Heart right ventricle (tissue), 16 donors: Measurements from ENCODE around the gene NACC2. TPM values are rescaled to one million over a fixed set of nuclear protein-coding genes. Genes with fewer than 3 reads are reported as not detected.

Experiments
- ATAC-seq, 8 donors: fragments of 200-7000 bp; cut with Tn5 transposase; one replicate each; pipeline ENCODE4 v1.9.1; 2020; ENCODE audit warnings: mild to moderate bottlenecking in 8 of 8, moderate library complexity in 8 of 8, moderate number of reproducible peaks in 1 of 8
- DNase-seq, 2 donors: peaks; one replicate each; pipeline ENCODE4 v3.0.0-alpha.2; 2020
- H3K27ac ChIP-seq, 10 donors: fragments of 200-600 bp; sonication (generic) in 2 of 10; one replicate each; pipeline versions ENCODE4 v1.5.0 to v1.8.0; 2020 to 2022; ENCODE audit warnings: mild to moderate bottlenecking in 3 of 10
- H3K27me3 ChIP-seq, 7 donors: fragments of 200-600 bp; one replicate each; pipeline ENCODE4 v1.8.0; 2021 to 2022; ENCODE audit warnings: mild to moderate bottlenecking in 2 of 7
- H3K36me3 ChIP-seq, 9 donors: fragments of 200-600 bp; sonication (generic) in 1 of 9; one replicate each; pipeline versions ENCODE4 v1.5.0 to v1.8.0; 2020 to 2022; ENCODE audit warnings: mild to moderate bottlenecking in 2 of 9
- H3K4me1 ChIP-seq, 9 donors: fragments of 200-600 bp; sonication (generic) in 1 of 9; one replicate each; pipeline versions ENCODE4 v1.5.0 to v1.8.0; 2020 to 2022; ENCODE audit warnings: mild to moderate bottlenecking in 4 of 9
- H3K4me3 ChIP-seq, 10 donors: fragments of 200-600 bp; sonication (generic) in 2 of 10; one replicate each; pipeline versions ENCODE4 v1.5.0 to v1.8.0; 2020 to 2022; ENCODE audit warnings: mild to moderate bottlenecking in 7 of 10, moderate library complexity in 2 of 10
- H3K9me3 ChIP-seq, 11 donors: fragments of 200-600 bp in 10 of 11; sonication (generic) in 2 of 11; one replicate each; pipeline versions ENCODE4 v1.5.0 to v1.8.0; 2013 to 2022; ENCODE audit warnings: mild to moderate bottlenecking in 2 of 11, control low read depth in 1 of 11, moderate library complexity in 1 of 11
- WGBS, 2 donors: extraction: QIAGEN DNeasy Blood & Tissue Kit; methylation state at CpG; one replicate each; pipeline ENCODE4 v1.1.7; 2013; ENCODE audit warnings: inconsistent platforms in 1 of 2; 5-methylcytosine and 5-hydroxymethylcytosine counted together
- intact Hi-C, 10 donors: fragments of 100-400 bp; cut with DNase I; formaldehyde crosslinking; loops; one replicate each; pipeline versions ENCODE4 v1.11.1 to v1.14.2; 2022
- long read RNA-seq, 3 donors: library from polyadenylated mRNA; unstranded; transcript quantifications; one replicate each; pipeline ENCODE4 v2.0.0, GENCODE V29; 2020 to 2021
- polyA plus RNA-seq, 2 donors: library from polyadenylated mRNA; stranded (reverse); fragments of 200-250 nt; gene quantifications; one replicate each; pipeline ENCODE4 v1.2.3, GENCODE V29; 2013
- total RNA-seq, 10 donors: library from RNA; stranded (reverse); fragmentation: NEBNext Ultra II Directional in 3 of 10; extraction: Animal tissue kit (Norgen Biotek cat#: 25700) in 3 of 10; gene quantifications; one replicate each; pipeline versions ENCODE4 v1.2.1 to v1.2.4, GENCODE V29; 2021 to 2023
- TF ChIP-seq, protein P1 (sequence below), 9 donors: fragments of 200-600 bp; sonication (generic) in 2 of 9; IDR thresholded peaks; one replicate each; pipeline versions ENCODE4 v1.5.0 to v1.8.0; 2021 to 2022; ENCODE audit warnings: antibody characterized with exemption in 9 of 9, mild to moderate bottlenecking in 5 of 9, moderate library complexity in 1 of 9
- donor health status: Arrhythmogenic right ventricular cardiomyopathy.
- donor health status: ischemic (EF 13 %, LVEDD 7.1; RV severe dilation, severe dysfunction).
- donor health status: healthy with polysubstance abuse.
- donor health status: DM: no; HTN: yes; CAD: no.
- donor health status: DM: no; HTN: no; CAD: no.
- donor health status: ischemic (EF 25% LVEDD 6.9; RV normal size, moderate dysfunction).
- donor health status: ischemic (EF 25% LVEDD 5.7; RV mildly dilated, moderate dysfunction).
- donor health status: healthy.
- donor health status: DM: yes; HTN: yes; CAD: no.
- donor health status: Ischemic cardiomyopathy.
- donor health status: ischemic (EF 35%, LVEDD 5.7; RV mildly dilated, moderate dysfunction).
- donor health status: nonischemic (EF 11% LVEDD 7.7; RV severe dilation, severe dysfunction).
- donor health status: DM: yes; HTN: yes; CAD: no.
- donor health status: PGD.
- donor health status: ischemic (EF 29% LVEDD 5.4; RV normal size, mild dysfunction).
- donor health status: nonischemic (EF 23%, LVEDD 6.1; RV moderate dilation, normal function).

Gene NACC2, protein sequence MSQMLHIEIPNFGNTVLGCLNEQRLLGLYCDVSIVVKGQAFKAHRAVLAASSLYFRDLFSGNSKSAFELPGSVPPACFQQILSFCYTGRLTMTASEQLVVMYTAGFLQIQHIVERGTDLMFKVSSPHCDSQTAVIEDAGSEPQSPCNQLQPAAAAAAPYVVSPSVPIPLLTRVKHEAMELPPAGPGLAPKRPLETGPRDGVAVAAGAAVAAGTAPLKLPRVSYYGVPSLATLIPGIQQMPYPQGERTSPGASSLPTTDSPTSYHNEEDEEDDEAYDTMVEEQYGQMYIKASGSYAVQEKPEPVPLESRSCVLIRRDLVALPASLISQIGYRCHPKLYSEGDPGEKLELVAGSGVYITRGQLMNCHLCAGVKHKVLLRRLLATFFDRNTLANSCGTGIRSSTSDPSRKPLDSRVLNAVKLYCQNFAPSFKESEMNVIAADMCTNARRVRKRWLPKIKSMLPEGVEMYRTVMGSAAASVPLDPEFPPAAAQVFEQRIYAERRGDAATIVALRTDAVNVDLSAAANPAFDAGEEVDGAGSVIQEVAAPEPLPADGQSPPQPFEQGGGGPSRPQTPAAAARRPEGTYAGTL
- total RNA-seq: 10 to 100 TPM; 32.0 to 55.1 (median 41.1) TPM
- 10 to 100 TPM; 15.6 to 16.5 TPM for polyA plus RNA-seq
- long read RNA-seq, donor 1, full-length matches to known transcripts: 5 of 91 reads
- long read RNA-seq, donor 1, partial matches to known transcripts: 2 of 91 reads
- long read RNA-seq, donor 1, other reads (novel, unspliced or antisense): 84 of 91 reads
- long read RNA-seq, donor 2, full-length matches to known transcripts: 2 of 54 reads
- long read RNA-seq, donor 2, partial matches to known transcripts: 4 of 54 reads
- long read RNA-seq, donor 2, other reads (novel, unspliced or antisense): 48 of 54 reads
- long read RNA-seq, donor 3, partial matches to known transcripts: 1 of 128 reads
- long read RNA-seq, donor 3, other reads (novel, unspliced or antisense): 127 of 128 reads

DNA sequence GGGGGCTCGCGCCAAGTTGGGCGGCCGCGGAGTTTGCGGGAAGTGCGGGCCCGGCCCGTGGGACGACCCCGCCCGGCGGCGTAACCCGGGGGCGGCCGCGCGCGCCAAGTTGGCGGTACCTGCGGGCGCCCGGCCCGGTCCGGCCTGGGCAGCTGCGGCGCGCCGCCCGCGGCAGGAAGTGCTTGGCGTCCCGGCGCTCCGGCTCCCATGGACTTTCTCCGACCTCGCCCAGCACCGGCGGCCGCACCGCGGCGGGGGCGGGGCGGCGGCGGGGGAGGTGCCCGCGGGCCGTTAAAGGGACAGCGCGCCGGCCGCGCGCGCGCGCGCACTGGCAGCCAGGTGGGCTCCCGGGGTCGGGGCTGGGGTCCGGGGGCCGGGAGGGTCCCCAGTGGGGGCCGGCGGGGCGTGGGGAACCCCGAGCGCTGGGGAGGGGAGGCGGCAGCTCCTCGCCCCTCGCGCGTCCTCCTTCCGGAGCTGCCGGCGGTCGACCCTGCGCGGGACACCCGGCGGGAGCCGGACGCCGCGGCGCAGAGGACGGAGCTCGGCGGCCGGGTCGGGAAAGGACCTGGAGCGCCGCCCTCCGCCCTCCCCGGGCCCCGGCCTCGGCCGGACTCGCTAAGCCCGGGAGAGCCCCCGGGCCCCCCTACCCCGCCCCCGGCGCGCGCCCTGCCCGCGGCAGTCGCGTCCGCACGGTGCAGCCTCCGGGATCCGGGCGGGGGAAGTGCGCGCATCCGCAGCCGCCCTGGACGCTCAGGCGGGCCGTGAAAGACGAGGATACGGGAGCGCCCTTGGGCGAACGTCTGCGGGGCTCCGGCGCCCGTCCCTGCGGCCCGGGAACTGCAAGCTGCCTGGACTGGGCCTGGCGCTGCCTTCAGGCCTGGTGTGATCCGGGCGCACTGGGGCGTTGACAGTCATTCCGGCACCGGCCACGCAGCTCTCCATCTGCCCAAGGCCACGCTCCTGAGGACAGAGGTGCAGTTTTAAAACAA is at the start of gene NACC2:
Gene NACC2, minus strand, starts transcription at position 220 of the 989 bp plus-strand sequence. CDS start 44,768 bp downstream, outside the sequence.
- TF ChIP-seq, protein P1, sequence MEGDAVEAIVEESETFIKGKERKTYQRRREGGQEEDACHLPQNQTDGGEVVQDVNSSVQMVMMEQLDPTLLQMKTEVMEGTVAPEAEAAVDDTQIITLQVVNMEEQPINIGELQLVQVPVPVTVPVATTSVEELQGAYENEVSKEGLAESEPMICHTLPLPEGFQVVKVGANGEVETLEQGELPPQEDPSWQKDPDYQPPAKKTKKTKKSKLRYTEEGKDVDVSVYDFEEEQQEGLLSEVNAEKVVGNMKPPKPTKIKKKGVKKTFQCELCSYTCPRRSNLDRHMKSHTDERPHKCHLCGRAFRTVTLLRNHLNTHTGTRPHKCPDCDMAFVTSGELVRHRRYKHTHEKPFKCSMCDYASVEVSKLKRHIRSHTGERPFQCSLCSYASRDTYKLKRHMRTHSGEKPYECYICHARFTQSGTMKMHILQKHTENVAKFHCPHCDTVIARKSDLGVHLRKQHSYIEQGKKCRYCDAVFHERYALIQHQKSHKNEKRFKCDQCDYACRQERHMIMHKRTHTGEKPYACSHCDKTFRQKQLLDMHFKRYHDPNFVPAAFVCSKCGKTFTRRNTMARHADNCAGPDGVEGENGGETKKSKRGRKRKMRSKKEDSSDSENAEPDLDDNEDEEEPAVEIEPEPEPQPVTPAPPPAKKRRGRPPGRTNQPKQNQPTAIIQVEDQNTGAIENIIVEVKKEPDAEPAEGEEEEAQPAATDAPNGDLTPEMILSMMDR (IDR thresholded peaks at IDR 0.05): no peak
- peak; percentile 13 to 69 (median 30) for ATAC-seq
- Histone ChIP-seq H3K36me3 (peaks cover 0 to 12% (median 0%) of the 10 kb centered on the region in 9 donors), H3K27ac (peak within 1 kb of the TSS; percentile 93 to 99 (median 97)), H3K27me3 (peaks cover 0 to 7% (median 0%) of the 10 kb centered on the region in 7 donors), H3K4me3 (peak within 1 kb of the TSS; percentile 68 to 94 (median 86)), H3K4me1 (peaks cover 11 to 62% (median 57%) of the 10 kb centered on the region in 9 donors), H3K9me3 (no peaks in the 10 kb centered on the region)
- WGBS, 2 donors: 1% methylated on average over 74 to 141 of the region's 143 CpGs
- DNase-seq: peak; percentile 71 to 82
- intact Hi-C loops: loop anchor here in 2 of 10 donors (1.0 to 2.0 kb wide), 2 partner anchors 23 kb away; partner anchors contain the start of gene TMEM250 (in 2 of the 2)

DNA sequence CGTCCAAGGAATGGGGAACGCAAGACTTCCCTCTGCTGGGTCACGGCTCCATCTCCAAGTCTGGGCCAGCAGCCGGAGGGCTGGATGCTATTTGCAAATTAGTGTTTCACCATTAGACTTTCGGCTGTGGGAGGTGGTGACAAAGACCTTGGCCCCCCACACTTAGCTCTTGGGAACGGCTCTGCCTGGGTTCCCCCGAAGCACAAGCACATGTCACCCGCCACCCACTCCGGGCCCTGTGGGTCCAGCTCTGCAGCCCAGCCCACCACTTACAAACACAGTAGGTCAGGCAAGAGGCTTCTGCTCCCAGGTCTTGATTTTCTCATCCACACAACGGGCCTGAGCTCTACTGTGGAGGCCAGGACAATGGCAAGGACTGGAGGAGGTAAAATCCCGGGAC is 49.4 kb upstream of the NACC2 start:
- no peak for DNase-seq
- 86 to 90% methylated on average over 11 of the region's 11 CpGs for WGBS, 2 donors
- H3K9me3 ChIP-seq: no peaks in the 10 kb centered on the region

DNA sequence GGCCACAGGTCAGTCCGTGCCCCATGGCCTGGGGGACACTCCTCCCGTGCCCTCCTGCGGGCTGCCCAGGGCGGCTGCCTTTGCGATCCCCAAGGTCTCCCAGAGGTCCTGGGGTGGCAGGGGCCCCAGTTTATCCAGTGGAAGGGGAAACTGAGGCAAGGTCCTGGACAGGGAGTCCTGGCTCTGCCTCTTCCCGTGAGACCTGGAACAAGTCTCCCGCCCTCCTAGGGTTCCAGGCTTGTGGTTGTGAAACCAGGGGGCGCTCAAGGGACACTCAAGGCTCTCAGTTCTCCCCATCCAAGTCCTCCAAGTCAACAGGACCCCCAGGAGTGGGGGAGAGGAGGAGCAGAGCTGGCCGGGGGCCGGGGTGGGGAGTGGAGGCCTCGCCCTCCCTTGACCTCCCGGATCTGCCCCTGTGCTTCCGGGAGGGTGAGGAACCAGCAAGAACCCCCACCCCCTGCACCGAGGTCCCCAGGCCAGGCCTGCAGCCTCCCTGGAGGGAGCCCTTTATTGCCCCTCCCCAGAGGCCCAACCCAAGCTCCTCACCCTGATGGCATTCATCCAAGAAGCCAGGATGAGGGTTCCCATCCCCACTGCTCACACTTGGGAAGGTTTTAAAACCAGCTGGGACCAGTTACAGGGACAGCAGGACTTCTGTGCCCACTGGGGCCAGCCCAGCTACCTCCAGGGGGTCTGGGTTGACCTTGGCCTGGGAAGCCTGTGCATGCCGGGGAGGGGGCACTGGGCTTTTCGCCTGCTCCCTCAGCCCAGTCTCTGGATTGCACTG is 48.3 kb upstream of the NACC2 start:
- DNase-seq (no peak), ATAC-seq (no peak)
- peaks cover 0 to 6% (median 0%) of the 10 kb centered on the region in 9 donors for H3K4me1 ChIP-seq
- no peak overlapping the region for H3K4me3 ChIP-seq
- no peaks in the 10 kb centered on the region for H3K36me3 ChIP-seq
- no peaks in the 10 kb centered on the region for H3K9me3 ChIP-seq
- intact Hi-C loops: loop anchor here in 2 of 10 donors (5.0 to 10.0 kb wide), 2 partner anchors 139 to 141 kb away; no protein-coding TSS in a partner anchor
- H3K27me3 ChIP-seq: peaks cover 13 to 68% (median 58%) of the 10 kb centered on the region in 7 donors
- WGBS, 2 donors: 35 to 38% methylated on average over 16 of the region's 16 CpGs
- TF ChIP-seq, protein P1 (IDR thresholded peaks at IDR 0.05): peak in 7 of 9 donors; percentile 27 to 51 (median 37)
- no peak overlapping the region for H3K27ac ChIP-seq

More for the DNA sequence above, 49.4 kb upstream of the NACC2 start:
- TF ChIP-seq, protein P1 (IDR thresholded peaks at IDR 0.05): no peak
- Histone ChIP-seq H3K27me3 (peaks cover 13 to 66% (median 59%) of the 10 kb centered on the region in 7 donors), H3K27ac (no peak overlapping the region), H3K36me3 (no peaks in the 10 kb centered on the region), H3K4me1 (peaks cover 0 to 6% (median 0%) of the 10 kb centered on the region in 9 donors), H3K4me3 (no peak overlapping the region)
- intact Hi-C loops: loop anchor here in 2 of 10 donors (5.0 to 10.0 kb wide), 2 partner anchors 138 to 140 kb away; no protein-coding TSS in a partner anchor
- ATAC-seq: no peak
